ENCODE measurements around the gene LCA5L. TPM values are rescaled to one million over a fixed set of nuclear protein-coding genes. Genes with fewer than 3 reads are reported as not detected.
A peak's percentile ranks its signal among the peaks of the same experiment; 100 is the strongest.

Gene LCA5L
- total and polyA plus RNA-seq, 12 donors = 0.21 to 2.1 (median 0.78) TPM

DNA sequence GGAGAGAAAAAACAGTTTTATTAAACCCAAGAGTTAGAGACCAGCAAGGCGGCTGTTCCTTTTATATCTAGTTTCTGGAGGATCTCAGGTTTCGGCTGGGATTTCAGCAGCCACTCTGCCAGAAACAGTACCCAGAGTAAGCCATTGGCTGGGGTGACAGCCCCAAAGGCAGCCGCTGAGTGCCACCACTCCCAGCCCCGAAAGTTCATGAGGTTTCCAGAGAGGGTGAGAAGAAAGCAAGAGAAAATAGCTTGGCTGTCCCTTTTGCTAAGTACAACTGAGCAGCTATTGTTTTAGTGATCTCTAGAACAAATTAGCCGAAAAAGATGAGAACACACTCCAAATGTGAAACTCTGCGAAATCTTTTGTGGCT, 7.4 kb upstream of the LCA5L start:
- no peak for DNase-seq
- H3K9me3 ChIP-seq = peaks cover 0 to 1% (median 0%) of the 10 kb centered on the region in 11 donors
- 43 to 53% methylated on average over 6 of the region's 6 CpGs for WGBS, 2 donors
- TF ChIP-seq CTCF (IDR thresholded peaks at IDR 0.05) = no peak
- peak overlapping the region in 9 of 10 donors; percentile 3 to 60 (median 47) for H3K4me3 ChIP-seq
- H3K4me1 ChIP-seq = peaks cover 0 to 42% (median 13%) of the 10 kb centered on the region in 9 donors
- intact Hi-C loops (cut with DNase I) = loop anchor here in 1 of 10 donors (10.0 kb wide), 1 partner anchor 62 kb away; no protein-coding TSS in a partner anchor
- H3K27me3 ChIP-seq = no peaks in the 10 kb centered on the region
- H3K36me3 ChIP-seq = no peaks in the 10 kb centered on the region
- ATAC-seq = peak in 4 of 8 donors; percentile 11 to 35 (median 22)
- peak overlapping the region; percentile 17 to 95 (median 86) for H3K27ac ChIP-seq

DNA sequence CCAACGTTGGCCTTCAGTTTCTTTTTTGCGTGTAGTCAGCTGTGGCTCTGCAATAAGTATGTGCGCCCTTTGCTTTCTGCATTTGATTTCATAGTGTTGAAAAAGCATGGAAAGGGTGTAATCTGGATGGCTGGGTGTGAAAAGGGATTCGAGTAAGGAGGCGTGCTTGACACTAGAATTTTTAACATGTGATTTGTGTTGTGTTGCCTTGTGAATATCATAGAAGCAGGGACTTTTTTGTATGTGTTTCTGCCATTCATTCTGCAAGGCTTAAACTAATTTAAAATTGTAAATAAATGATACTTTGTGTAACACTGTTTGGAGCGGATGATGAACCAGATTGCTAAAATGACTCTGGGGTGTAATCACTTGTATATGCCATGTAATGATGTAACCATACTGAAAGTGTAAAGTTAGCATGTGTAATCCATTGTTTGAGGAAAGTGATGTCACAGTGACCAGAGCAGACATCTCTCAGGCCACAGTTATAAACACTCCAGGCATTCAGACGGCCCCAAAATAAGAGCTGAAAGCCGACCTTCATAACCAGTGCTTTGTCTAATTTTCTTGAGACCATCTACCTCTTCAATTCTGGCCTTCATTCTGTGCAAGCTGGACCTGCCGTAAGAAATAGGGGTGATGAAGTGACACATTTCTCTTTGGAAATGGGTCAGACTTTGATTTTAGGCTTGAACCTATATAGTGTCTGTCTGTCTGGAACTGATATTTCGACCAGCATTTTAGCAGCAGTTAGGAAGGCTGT, 6.8 kb upstream of the LCA5L start:
- H3K9me3 ChIP-seq = peaks cover 0 to 6% (median 0%) of the 10 kb centered on the region in 11 donors
- intact Hi-C loops (cut with DNase I) = loop anchor here in 1 of 10 donors (10.0 kb wide), 1 partner anchor 62 kb away; no protein-coding TSS in a partner anchor
- H3K27ac ChIP-seq = peak overlapping the region; percentile 63 to 95 (median 86)
- TF ChIP-seq CTCF (IDR thresholded peaks at IDR 0.05) = no peak
- H3K4me1 ChIP-seq = peaks cover 0 to 42% (median 13%) of the 10 kb centered on the region in 9 donors
- DNase-seq = no peak
- 23 to 41% methylated on average over 10 of the region's 10 CpGs for WGBS, 2 donors
- peak overlapping the region in 9 of 10 donors; percentile 36 to 60 (median 47) for H3K4me3 ChIP-seq
- no peaks in the 10 kb centered on the region for H3K27me3 ChIP-seq
- ATAC-seq = peak; percentile 14 to 75 (median 64)
- H3K36me3 ChIP-seq = no peaks in the 10 kb centered on the region

DNA sequence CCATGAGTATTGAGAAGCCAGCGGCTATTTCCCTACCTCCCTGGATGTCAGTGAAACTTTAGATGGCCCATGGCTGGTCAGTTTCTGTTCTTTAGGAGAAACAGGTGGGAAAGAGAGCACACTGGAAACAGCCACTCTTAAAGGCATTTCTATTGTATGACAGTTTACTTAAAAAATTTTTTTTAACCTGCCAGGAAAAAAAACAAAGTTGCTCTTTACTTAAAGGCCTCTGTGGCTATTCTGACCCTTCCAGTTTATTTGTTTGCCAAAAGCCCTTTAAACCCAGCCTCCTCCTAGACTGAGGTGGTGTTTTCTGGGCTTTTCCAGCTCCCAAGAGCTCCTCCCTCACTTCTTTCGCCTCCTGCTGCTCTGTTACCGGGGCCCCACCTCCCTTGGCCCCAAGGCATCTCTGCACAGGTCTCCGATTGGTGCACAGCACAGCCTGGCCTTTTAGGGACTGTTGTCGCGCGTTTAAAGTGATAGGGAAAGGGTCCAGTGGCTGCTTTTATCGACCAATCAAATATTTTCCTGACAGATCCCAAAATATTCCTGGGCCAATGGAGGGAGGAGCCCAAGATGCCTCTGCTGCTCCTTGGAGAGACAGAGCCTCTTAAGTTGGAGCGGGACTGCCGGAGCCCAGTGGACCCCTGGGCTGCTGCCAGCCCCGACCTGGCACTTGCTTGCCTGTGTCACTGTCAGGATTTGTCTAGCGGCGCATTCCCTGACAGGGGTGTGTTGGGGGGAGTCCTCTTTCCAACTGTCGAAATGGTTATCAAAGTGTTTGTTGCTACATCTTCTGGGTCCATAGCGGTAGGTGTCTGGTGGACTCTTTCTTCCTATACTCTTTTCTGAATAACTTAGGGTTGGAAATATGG, 6.0 kb upstream of the LCA5L start, which contains the start of gene SH3BGR:
Gene SH3BGR (plus strand): TSS at position 639 of the 875 bp plus-strand sequence. CDS start 127 bp downstream, at position 766.
- ATAC-seq (peak; percentile 88 to 95 (median 91)), DNase-seq (peak; percentile 69 to 80)
- Histone ChIP-seq H3K4me3 (peak within 1 kb of the TSS in 9 of 10 donors; percentile 36 to 60 (median 47)), H3K4me1 (peaks cover 0 to 40% (median 13%) of the 10 kb centered on the region in 9 donors), H3K27ac (peak within 1 kb of the TSS; percentile 63 to 95 (median 86)), H3K9me3 (peaks cover 0 to 6% (median 0%) of the 10 kb centered on the region in 11 donors), H3K36me3 (no peaks in the 10 kb centered on the region), H3K27me3 (no peaks in the 10 kb centered on the region)
- intact Hi-C loops (cut with DNase I) = loop anchor here in 1 of 10 donors (10.0 kb wide), 1 partner anchor 63 kb away; no protein-coding TSS in a partner anchor
- TF ChIP-seq CTCF (IDR thresholded peaks at IDR 0.05) = no peak
- WGBS, 2 donors = 24 to 33% methylated on average over 15 of the region's 15 CpGs

GRCh38 chr21:39447264-39447663, 1.7 kb upstream of the LCA5L start:
- no peak for ATAC-seq
- no peak for TF ChIP-seq CTCF (IDR thresholded peaks at IDR 0.05)
- no peak overlapping the region for H3K4me3 ChIP-seq
- 97 to 100% methylated on average over 7 of the region's 7 CpGs for WGBS, 2 donors
- intact Hi-C loops (cut with DNase I) = loop anchor here in 2 of 10 donors (10.0 kb wide), 1 partner anchor 132 kb away; the partner anchor contains the start of gene BRWD1 (in 2 of the 2)
- H3K36me3 ChIP-seq = no peaks in the 10 kb centered on the region
- no peaks in the 10 kb centered on the region for H3K27me3 ChIP-seq
- H3K27ac ChIP-seq = no peak overlapping the region
- no peak for DNase-seq
- H3K9me3 ChIP-seq = peaks cover 0 to 6% (median 0%) of the 10 kb centered on the region in 11 donors
- H3K4me1 ChIP-seq = peaks cover 4 to 33% (median 18%) of the 10 kb centered on the region in 9 donors
